Amniotic epithelial cell (primary cell): ENCODE measurements around the gene ACER3.
"Not testable (repeated sequence)": the region's sequence is repeated elsewhere in the genome, so short reads cannot be mapped to it uniquely, and the experiment has no call there.

Experiments used
- DNase-seq: peaks from one replicate; pipeline ENCODE4 v3.0.0-alpha.2; 2010; ENCODE audit warnings: low read depth

ACER3 gene

GRCh38 chr11:76860539-76861475 is at the start of gene ACER3:
Gene ACER3 (plus strand): TSS chr11:76860918. CDS start chr11:76860977, 59 bp downstream.
- peak; percentile 83 for DNase-seq

- no peak for DNase-seq
These were observed 49.5 kb upstream of the ACER3 start for GRCh38 chr11:76811259-76811658.

- no peak for DNase-seq
These were observed 46.3 kb upstream of the ACER3 start for GRCh38 chr11:76814414-76814813.

- not testable (repeated sequence) for DNase-seq
These were observed 45.0 kb upstream of the ACER3 start for GRCh38 chr11:76815678-76816077.

- DNase-seq: no peak
These were observed 40.5 kb upstream of the ACER3 start for GRCh38 chr11:76820184-76820566.

- DNase-seq: not testable (repeated sequence)
These were observed 39.3 kb upstream of the ACER3 start for GRCh38 chr11:76821396-76821795.

- no peak for DNase-seq
These were observed 38.3 kb upstream of the ACER3 start for GRCh38 chr11:76822406-76822805.

GRCh38 chr11:76823481-76824028 is 37.2 kb upstream of the ACER3 start:
- DNase-seq: peak; percentile 63

- DNase-seq: no peak
These were observed 36.4 kb upstream of the ACER3 start for GRCh38 chr11:76824083-76824939.

- peak; percentile 46 for DNase-seq
These were observed 35.6 kb upstream of the ACER3 start for GRCh38 chr11:76824980-76825725.

GRCh38 chr11:76825726-76826396 is 34.9 kb upstream of the ACER3 start:
- DNase-seq: no peak

GRCh38 chr11:76826508-76826907 is 34.2 kb upstream of the ACER3 start:
- not testable (repeated sequence) for DNase-seq

GRCh38 chr11:76827005-76827404 is 33.7 kb upstream of the ACER3 start:
- DNase-seq: not testable (repeated sequence)

GRCh38 chr11:76830639-76831327 is 29.9 kb upstream of the ACER3 start:
- DNase-seq: peak; percentile 72

GRCh38 chr11:76831686-76832310 is 28.9 kb upstream of the ACER3 start:
- DNase-seq: no peak

GRCh38 chr11:76832361-76832760 is 28.4 kb upstream of the ACER3 start:
- DNase-seq: no peak

GRCh38 chr11:76834151-76834550 is 26.6 kb upstream of the ACER3 start:
- DNase-seq: no peak

GRCh38 chr11:76835036-76835435 is 25.7 kb upstream of the ACER3 start:
- DNase-seq: no peak

GRCh38 chr11:76835928-76836612 is 24.6 kb upstream of the ACER3 start:
- peak; percentile 86 for DNase-seq
